HG02938 (cell line): ENCODE results near the gene TRMT112.

ENCODE experiments used
- ATAC-seq: cut with Tn5 transposase; IDR thresholded peaks from one replicate; pipeline ENCODE4 v1.9.1; 2021; ENCODE audit warnings: mild to moderate bottlenecking, moderate library complexity; ENCODE audit not compliant: unreplicated experiment

TRMT112 gene

DNA sequence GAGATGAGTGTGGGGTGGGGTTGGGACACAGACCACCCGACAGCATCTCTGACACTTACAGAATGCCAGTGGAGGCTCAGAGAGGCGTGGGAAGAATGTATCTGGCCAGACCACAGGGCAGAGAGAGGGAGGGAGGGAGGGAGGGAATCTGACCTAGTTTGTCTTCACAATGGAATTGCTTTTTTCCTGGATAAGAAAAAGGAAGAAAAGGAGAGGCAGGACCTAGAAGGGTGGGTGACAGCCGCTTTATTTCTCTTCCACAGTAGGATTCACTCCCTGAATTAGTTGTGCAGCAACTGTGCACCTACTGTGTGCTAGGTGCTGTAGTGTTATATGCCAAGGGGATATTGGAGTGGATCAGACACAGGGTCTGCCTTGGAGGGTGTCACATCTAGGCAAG lies 22.6 kb downstream of the TRMT112 start:
- ATAC-seq: no peak

DNA sequence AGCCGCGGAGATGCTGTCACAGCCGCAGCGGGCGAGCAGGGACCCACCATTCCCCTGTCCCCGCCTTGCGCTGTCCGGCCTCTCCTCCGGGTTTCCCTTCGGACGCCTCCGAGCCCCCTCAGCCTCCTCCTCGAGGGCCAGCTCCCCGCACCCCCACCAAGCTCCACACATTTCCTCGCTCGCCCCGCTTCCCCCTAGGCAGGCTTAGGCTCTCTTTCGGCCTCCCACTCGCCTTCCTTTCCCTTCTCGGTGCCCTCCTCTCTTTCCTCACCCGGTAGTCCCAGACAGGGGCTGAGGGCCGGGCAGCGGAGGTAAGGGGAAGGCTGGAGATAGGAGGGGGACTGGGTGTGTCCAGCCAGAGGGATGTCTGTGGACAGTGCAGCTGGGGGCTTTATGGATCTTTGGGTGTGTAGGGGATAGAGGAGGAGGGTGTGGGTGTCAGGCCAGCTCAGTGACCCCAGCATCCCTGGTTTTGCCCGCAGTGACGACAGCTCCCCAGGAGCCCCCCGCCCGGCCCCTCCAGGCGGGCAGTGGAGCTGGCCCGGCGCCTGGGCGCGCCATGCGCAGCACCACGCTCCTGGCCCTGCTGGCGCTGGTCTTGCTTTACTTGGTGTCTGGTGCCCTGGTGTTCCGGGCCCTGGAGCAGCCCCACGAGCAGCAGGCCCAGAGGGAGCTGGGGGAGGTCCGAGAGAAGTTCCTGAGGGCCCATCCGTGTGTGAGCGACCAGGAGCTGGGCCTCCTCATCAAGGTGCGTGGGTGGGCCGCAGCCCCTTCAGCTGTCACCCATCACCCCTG lies 24.7 kb downstream of the TRMT112 start:
- ATAC-seq: no peak

DNA sequence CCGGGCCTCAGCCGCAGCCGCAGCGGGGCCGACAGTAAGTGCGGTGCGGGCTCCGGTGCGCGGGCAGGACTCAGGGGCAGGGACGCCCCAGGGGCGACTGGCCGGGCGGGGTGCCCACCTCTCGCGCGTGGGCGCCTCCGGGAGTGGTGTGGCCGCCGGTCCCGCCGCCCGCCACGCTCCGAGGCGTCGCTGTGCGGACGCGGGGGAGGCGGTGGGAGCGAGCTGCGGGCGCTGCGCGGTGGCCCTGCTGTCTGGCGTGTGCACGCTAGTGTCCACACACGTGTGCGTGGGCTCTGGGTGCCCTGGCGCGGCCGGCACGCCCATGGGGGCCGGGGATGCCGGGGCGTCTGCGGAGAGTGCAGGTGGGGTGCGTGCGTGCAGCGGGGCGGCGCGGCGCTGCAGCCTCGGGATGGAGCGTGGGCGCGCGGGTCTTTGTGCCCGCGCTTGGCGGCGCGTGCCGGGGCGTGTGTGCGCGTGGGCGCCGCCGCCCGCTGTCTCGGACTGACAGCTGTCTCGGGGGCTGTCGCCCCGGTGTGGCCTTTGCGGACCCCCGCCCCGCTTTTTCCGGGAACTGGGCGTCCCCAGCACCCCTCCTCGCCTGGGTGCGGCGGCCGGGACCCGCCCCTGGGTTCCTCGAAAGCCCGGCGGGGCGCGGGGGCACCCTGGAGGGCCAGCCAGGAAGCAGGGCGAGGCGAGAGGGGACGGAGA lies 25.5 kb downstream of the TRMT112 start:
- ATAC-seq: no peak

DNA sequence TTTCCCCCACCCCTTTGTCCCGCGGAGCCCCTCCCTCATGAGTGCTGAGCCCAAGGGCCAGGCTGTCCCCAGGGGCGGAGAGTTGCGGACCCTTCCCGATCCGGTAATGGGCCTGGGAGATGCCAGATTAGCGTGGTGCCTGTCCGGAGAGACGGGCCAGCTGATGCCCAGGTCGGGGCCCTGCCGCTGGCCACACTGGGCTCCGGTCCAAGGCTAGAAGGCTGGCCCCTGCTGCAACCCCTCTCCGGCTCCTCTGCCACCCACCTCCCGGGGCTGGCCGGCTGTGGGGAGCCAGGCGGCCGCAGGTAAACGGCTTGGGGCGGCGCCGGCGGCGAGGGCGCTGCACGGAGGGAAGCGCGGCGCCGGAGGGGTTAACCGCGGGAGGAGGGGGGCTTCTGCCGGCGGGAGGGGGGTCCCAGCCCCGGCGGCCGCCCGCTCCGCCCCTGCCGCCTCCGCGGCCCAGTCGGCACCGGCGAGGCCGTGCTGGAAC lies 26.1 kb downstream of the TRMT112 start, which contains the start of gene KCNK4:
TSS of gene KCNK4 (plus strand) at position 41 of the 490 bp plus-strand sequence. CDS start 1,717 bp downstream, outside the sequence.
- no peak for ATAC-seq

DNA sequence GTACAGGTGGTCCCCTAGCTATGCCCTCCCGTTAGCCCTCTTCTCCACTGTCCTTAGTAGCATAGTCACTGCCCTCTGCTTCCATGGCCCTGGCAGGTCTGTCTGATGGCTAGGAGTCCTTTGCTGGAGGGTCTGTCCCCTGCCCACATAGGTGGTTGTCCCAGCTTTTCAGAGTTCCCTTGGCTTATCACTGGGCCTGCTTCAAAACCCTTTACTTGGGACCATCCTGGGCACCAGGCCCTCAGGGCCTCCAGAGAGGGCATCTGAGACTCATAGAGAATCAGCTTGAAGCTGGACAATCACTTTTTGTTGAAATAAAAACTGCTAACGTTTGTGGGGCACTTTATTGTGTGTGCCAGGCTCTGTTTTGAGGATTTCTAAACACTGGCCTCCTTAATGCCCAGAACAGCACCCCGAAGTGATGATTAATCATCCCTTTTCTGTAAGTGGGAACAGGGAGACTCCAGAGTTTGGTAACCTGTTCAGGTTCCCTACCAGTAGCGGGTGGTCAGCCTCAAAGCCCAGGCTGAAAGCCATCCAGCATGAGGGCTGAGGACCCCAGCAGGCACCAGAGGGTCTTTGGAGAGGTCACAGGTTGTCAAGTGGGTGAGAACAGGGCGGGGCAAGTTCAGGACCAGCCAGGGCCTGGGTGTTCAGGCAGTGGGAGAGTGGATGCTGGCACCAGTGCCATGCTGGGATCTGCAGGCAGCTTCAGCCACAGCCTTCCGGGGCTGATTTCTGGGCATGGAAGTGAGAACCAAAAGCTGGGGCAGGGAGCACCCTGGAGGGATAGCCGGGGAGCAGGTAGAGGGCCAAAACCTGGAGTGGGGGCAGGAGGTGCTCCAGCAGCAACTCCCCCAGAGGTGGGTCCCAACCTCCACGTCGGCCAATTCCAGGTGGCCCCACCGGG lies 26.8 kb downstream of the TRMT112 start:
- ATAC-seq: no peak

DNA sequence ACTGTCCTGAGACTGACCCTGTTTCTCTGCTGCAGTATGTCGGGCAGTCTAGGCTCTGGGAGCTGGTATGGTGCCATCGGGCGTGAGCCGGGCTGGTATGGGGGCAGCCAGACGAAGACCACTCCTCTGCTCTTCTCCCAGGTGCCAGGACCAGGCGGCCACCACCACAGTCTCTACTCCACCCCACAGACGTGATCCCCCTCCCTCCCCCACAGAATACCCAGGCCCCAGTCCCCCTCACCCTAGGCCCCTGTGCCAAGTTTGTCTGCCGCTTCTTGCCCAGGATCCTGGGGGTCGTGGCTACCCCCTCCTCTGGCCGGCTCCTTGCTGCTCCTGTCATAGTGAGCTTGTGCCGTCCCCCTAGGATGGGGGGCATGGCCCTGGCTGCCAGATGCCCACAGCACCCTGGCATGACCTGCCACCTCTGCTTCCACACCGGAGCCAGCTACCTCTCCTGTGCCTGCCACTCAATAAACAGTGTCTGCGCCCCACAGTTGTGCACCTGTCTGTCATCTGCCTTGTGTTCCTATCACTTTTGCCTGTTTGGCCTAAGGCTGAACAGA lies 28.3 kb downstream of the TRMT112 start:
- no peak for ATAC-seq

DNA sequence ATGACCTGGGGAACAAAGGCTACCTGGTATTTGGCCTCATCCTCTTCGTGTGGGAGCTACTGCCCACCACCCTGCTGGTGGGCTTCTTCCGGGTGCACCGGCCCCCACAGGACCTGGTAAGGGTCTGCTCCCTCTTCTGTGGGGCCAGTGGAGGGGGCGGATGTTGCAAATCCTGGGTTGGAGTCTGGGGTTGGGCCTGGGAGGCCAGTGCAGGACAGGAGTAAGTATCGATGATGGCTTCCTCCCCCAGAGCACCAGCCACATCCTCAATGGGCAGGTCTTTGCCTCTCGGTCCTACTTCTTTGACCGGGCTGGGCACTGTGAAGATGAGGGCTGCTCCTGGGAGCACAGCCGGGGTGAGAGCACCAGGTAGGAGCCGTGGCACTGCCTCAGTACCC lies 29.0 kb downstream of the TRMT112 start:
- no peak for ATAC-seq

DNA sequence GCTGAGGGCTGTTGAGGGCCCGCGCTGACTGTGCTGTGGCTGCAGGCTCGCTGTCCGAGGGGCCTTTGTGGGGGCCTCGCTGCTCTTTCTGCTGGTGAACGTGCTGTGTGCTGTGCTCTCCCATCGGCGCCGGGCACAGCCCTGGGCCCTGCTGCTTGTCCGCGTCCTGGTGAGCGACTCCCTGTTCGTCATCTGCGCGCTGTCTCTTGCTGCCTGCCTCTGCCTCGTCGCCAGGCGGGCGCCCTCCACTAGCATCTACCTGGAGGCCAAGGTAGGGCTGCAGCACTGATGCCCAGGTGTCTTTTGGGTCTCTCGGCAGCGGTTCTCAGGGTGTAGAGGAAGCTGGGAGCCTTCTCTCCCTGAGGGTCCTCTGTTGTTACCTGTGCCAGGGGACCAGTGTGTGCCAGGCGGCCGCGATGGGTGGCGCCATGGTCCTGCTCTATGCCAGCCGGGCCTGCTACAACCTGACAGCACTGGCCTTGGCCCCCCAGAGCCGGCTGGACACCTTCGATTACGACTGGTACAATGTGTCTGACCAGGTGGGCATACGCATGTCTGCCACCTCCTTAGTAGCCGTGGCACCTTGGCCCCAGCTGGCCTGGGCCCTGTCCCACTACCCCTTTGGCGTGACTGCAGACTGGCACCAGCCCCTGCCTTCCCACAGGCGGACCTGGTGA lies 29.5 kb downstream of the TRMT112 start:
- no peak for ATAC-seq

DNA sequence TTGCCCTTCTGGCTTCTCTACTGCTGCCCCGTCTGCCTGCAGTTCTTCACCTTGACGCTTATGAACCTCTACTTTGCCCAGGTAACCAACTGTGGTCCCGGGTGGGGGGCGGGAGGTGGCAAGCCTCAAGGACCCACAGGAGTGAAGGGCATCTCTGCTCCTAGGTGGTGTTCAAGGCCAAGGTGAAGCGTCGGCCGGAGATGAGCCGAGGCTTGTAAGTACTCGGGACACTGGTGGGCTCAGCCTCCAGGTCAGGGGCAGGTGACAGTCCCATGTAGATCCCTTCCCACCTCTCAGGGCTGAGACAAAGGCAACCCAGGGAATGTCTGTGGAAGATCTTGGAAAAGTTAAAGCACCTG lies 30.6 kb downstream of the TRMT112 start:
- no peak for ATAC-seq

DNA sequence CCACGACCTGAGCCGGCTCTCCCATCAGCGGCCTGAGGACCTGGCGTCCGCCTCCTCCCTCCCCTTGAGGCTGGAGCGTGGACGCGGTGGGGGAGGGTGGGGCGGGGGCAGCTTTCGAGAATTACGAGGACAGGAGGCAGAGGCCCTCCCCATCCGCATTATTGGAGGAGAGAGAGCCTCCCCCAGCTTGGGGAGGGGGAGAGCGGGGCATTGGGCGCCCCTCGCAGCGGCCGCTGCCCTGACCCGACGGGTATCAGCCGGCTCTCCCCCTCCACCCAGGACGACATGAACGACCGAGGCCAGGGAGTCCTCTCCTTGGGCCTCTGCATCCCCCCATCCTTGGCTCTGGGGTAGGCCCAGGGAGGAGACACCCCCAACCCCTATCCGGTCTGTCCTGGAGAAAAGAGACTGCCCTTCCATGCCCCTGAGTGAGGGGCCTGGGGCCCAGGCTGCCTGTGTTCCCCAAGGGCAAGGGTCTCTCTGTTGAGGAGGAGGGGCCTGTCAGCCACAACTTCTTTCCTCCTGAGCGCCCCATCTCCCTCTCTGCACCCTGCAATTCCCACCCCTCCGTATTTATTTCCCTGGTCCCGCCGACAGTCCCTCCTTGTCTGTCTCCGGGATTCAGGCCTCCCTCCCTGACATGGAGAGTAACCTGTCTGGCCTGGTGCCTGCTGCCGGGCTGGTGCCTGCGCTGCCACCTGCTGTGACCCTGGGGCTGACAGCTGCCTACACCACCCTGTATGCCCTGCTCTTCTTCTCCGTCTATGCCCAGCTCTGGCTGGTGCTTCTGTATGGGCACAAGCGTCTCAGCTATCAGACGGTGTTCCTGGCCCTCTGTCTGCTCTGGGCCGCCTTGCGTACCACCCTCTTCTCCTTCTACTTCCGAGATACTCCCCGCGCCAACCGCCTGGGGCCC lies 31.2 kb downstream of the TRMT112 start:
- ATAC-seq: no peak

DNA sequence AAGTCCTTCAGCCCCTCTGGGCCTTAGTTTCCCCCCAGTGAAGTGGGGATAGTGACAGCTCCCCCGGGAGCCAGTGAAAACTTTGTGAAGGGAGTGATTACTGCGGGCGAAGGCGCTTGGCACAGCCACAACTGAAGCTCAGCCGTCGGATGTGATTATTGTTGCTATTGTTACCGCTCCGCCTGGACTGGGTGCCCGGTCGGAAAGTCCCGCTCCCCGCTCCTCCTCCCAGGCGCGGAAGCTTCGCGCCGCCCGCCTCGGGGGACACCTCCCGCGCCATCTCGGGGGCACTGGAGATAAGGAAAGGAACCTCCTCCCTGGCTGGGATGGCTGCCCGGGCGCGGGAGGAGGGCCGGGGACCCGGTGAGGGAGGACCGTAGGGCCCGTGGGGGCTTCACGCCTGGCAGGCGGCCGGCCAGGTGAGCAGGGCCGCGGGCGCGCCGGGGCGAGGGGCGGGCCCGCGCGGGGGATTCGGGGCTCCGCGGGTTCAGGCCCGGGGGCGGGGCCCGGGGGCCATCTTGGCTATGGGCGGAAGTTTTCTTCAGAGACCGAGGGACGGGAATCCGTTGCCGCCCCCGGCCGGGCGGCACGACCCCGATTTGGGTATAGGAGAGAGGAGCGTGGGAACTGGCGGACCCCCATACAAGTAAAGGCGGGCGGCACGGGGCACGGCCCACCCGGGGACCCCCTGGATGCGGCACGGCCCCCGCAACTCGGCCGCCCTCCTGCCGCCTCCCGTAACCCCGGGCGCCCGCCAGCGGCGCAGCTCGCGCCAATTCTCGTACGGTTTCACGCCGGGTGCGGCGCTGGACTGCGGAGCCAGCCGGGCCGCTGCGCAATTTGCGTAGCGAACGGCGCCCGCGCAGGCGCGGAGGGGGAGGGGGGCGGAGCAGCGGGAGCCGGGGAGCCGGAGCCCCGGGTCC lies 32.1 kb downstream of the TRMT112 start, which contains the start of gene GPR137:
TSS of gene GPR137 (plus strand) at position 887 of the 923 bp plus-strand sequence. CDS start 677 bp downstream, outside the sequence.
- ATAC-seq: peak; percentile 43

DNA sequence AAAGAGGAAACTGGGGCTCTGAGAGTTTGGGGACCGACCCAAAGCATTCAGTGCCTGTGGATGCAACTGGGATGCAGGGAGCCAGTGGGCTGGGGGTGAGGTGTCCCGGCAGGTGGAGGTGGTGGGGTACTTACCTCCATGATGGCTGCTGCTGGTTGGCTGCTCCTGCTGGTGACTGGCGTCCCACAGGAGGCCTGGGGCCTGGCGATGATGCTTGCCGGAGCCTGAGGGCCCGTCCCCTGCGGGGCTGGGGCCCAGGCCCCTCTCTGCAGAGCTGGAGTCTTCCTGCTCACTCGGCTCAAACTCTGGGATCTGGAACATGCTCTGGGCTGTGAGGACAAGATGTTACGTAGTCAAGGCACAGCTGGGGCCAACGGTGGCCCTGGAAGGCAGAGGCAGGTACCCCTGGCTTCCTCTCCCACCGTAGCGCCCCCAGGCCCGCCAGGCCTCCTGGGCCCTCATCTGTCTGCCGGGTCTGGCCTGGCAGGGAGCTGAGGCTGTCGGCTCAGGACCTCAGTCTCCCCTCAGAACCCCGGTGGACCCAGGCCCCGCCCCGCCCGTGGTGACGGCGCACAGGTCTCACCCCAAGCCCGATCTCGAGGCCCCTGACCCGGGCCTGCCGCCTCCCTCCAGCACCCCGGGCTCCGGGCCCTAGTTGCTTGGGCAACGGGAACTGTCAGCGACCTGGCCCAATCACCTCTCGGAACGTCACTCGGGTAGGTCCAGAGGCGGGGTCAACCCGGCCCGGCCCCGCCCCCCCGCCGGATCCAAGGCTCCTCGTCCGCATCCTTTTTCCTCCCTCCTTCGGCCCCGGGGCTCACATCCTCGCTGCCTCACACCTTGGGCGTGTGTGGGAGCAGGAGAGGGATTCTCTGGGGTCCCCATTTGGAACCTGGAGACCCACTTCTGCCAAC lies 33.1 kb downstream of the TRMT112 start, which contains the start of gene BAD:
TSS of gene BAD (minus strand) at position 618 of the 914 bp plus-strand sequence. CDS start at position 321, 297 bp downstream.
- peak; percentile 59 for ATAC-seq

DNA sequence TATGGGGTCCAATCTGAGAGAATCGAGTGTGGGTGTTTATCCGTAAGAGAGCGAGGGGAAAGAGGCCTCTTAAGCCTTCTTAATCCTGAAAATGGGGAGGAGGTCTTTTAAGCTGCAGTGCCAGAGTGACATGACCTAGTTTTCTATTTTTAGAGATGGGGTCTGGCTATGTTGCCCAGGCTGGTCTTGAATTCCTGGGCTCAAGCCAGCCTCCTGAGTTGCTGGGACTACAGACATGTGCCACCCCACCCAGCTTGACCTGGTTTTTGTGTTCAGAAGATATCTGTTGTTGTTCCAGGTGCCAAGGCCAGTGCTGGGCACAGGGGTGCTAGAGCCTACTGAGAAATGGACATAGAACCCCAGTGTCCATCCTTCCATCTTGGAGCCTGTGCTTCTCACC lies 34.3 kb downstream of the TRMT112 start:
- ATAC-seq: no peak

DNA sequence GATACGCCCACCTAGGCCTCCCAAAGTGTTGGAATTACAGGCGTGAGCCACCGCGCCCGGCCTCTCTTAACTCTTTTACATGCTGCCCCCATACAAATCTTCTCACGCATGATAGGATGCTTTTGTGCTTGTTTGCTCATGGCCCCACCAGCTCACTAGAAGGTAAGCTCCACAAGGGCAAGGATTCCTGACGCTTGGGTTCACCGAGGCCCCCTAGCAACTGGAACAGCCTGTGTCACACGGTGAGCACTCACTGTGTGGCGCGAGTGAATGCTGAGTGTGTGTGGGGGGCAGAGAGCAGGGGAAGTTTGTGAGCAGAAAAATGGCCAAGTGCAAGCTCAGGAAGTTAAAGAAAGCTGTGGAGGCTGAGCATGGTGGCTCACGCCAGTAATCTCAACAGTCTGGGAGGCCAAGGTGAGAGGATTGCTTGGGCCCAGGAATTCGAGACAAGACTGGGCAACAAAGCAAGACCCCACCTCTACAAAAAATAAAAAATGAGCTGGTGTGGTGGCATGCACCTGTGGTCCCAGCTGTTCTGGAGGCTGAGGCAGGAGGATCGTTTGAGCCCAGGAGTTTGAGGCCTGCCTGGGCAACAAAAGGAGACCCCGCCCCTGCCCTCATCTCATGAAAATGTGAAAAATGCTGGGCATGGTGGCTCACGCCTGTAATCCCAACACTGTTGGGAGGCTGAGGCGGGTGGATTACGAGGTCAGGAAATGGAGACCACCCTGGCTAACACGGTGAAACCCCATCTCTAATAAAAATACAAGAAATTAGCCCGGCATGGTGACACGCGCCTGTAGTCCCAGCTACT lies 35.2 kb downstream of the TRMT112 start:
- ATAC-seq: no peak

DNA sequence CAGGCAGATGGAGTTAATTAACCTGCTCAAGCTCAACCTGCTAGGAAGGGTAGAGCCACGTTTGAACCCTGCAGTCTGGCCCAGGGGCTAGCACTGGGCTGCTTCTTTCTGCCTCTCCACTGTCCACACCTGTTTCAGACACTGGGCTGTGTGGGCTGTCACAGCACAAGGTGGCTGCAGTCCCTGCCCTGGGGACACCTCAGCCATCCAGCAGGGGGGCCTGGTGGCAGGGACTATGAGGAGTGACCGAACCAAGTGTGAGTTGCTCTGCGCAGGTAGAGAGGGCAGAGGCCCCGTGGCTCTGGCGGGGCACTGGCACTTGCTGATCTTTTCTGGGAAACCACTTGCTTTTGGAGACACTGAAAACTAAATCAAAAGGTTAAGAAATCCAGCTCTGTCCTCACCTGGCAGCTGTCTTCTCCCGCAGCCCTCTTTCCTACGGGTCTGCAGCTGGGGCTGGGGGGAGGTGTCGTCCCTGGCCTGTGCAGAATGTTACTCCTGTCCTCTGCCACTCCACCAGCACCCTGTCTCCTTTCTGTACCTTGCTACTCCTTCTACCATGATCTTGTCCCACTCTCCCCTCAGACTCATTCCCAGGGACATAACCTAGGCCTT lies 38.7 kb downstream of the TRMT112 start:
- no peak for ATAC-seq
